Cardiac septum (tissue), 1 donor: ENCODE data around the gene EPOP. TPM values are rescaled to one million over a fixed set of nuclear protein-coding genes. Genes with fewer than 3 reads are reported as not detected.

ENCODE experiments used
- DNase-seq: peaks from one replicate; pipeline ENCODE4 v3.0.0-alpha.2; 2020; ENCODE audit warnings: low spot score
- intact Hi-C: fragments of 100-400 bp; cut with DNase I; formaldehyde crosslinking; loops from one replicate; pipeline ENCODE4 v1.14.0; 2022
- total RNA-seq: library from RNA; stranded (reverse); fragmentation: NEBNext Ultra II Directional; extraction: Animal tissue kit (Norgen Biotek cat#: 25700); gene quantifications from one replicate; pipeline ENCODE4 v1.2.1, GENCODE V29; 2021
- donor health status: DM: no; HTN: no; CAD: no.

EPOP gene
- total RNA-seq, 1 donor from 2014 or later: 2.3 TPM

DNA sequence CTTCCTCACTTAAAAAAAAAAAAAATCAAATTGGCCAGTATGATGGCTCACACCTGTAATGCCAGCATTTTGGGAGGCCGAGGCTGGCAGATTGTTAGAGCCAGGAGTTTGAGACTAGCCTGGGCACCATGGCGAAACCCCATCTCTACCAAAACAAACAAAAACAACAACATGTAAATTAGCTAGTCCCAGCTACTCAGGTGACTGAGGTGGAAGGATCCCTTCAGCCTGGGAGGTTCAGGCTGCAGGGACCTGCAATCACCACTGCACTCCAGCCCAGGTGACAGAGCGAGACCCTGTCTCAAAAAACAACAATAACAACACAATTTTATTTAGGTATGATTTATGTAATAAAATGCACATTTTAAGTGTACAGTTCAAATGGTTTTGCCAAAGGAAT, 6.3 kb upstream of the EPOP start:
- no peak for DNase-seq
- intact Hi-C loops: no loop called here

DNA sequence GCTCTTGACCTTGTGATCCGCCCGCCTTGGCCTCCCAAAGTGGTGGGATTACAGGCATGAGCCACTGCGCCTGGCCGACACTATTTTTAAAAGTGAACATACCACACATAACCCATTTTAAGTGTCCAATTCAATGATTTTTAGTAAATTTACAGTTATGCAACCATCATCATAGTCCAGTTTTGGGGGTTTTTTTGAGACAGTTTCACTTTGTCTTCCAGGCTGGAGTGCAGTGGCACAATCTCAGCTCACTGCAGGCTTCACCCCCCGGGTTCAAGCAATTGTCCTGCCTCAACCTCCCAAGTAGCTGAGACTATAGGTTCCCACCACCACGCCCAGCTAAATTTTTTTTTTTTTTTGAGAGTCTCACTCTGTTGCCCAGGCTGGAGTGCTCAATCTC, 3.1 kb upstream of the EPOP start:
- no peak for DNase-seq
- intact Hi-C loops: loop anchor here (1.0 to 2.0 kb wide), 3 partner anchors 15 to 57 kb away; no protein-coding TSS in a partner anchor

DNA sequence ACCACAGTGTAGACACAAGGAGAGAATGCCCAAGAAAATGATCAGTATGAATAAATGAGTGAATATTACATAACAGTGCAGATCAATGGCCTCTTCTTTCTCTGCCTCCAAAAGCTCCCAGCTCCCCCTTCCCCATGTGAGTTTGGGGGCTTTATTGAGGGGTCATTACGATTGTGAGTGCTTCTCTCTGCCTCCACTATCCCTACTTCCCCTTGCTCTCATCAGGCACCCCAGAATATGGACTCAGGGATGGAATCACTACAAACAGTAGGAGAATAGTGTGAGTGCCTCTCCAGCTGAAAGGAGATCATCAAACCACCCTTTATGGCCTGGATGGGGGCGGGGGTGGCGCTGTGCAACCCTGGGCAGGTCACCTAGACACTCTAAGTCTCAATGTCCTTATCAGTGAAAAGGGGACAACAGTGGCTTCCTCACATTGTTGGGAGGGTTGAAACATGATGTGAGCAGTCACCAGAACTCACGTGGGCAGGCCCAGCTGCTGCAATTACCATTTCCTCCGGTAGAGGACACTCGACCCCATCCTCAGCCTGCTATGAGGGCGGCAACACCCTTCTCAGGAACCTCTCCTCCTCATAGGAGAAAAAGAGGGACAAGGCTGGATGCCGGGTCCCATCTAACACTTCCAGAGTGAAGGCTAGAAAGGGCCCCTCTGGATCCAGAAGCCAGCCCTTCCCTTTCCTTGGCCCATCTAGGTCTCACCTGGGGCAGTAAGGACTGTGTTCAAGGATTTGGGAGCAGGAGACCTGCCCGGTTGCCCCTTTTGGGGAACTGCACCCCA, 2.1 kb upstream of the EPOP start:
- peak; percentile 94 for DNase-seq
- intact Hi-C loops: loop anchor here (1.0 to 2.0 kb wide), 3 partner anchors 16 to 58 kb away; no protein-coding TSS in a partner anchor

GRCh38 chr17:38674014-38674748, 576 bp downstream of the EPOP start:
- DNase-seq: no peak
- intact Hi-C loops: no loop called here

DNA sequence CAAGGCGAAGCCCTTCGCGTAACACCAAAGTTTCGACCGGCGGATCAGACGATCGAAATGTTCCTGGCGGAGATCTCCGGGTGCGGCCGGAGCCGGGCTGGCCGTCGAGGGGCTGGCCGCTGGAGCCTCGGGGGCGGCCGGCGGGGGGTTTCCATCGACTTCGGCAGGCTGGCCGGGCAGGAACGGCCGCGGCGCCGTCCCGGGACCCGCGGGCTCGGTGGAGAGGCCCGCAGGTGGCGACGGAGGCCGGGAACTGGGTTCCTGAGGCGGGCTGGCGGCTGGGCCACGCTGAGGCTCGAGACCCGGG, 1.1 kb downstream of the EPOP start:
- intact Hi-C loops: no loop called here
- DNase-seq: no peak

GRCh38 chr17:38672788-38673706, 1.7 kb downstream of the EPOP start:
- intact Hi-C loops: no loop called here
- no peak for DNase-seq

GRCh38 chr17:38671939-38672720, 2.6 kb downstream of the EPOP start:
- intact Hi-C loops: no loop called here
- no peak for DNase-seq

DNA sequence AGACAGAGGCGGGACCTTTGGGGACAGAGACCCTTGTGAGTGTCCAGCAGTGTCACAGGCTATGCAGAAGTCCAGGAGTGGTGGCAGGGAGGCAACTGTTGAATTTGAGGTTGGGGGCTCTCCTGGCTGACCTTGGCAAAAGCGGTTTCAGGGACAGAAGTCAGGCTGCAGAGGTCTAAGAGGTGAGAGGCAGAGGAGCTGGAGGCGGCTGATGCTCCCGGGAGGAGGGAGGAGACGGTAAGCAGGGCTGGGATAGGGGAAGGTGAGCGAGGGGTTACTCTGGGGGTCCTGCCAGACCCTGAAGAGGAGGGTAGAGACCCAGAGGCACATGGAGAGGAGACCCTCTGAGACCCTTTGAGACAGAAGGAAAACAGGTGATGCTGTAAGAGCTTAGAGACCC, 5.2 kb downstream of the EPOP start:
- DNase-seq: no peak
- intact Hi-C loops: loop anchor here (5.0 to 10.0 kb wide), 5 partner anchors 87 to 315 kb away; partner anchors contain the start of genes ARHGAP23 and SOCS7

DNA sequence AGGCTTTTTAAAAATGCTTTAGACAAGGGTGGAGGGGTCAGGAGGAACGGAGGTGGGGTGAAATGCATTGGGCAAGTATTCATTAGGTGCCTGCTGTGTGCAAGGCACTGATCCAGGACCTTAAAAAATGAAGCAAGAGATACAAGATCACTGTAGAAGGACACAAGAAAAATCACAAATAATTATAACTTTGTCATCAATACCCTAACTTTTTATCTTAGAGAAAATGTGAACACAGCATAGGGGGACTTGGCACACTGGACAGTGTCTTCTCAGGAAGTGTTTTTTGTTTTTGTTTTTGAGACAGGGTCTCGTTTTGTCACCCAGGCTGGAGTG, 7.0 kb downstream of the EPOP start:
- DNase-seq: no peak
- intact Hi-C loops: loop anchor here (5.0 to 10.0 kb wide), 5 partner anchors 85 to 313 kb away; partner anchors contain the start of genes ARHGAP23 and SOCS7

DNA sequence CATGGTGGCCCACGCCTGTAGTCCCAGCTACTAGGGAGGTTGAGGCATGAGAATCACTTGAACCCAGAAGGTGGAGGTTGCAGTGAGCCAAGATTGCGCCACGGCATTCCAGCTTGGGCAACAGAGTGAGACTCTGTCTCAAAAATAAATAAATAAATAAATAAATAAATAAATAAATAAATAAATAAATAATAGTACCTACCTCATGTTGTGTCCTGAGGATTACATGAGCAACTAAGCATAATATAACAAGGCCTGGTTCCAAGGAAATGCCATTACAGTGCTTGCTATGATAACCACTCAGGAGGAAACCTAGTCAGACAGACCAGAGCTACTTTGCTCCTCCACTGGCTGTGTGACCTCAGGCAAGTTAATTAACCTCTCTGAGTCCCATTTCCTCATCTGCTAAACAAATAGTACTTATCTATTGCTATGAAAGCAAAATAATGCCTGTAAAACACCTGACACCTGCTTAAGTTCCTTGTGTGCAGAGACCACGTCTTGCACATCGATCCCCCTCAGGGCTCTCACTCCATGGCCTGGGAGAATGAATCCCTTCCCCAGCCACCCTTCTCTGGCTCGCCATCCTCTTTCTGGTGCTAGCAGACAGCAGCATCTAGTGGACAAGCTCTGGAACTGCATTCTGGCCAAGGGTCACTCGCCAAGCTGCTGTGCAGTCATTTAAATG, 7.5 kb downstream of the EPOP start:
- intact Hi-C loops: loop anchor here (5.0 to 10.0 kb wide), 5 partner anchors 85 to 312 kb away; partner anchors contain the start of genes ARHGAP23 and SOCS7

DNA sequence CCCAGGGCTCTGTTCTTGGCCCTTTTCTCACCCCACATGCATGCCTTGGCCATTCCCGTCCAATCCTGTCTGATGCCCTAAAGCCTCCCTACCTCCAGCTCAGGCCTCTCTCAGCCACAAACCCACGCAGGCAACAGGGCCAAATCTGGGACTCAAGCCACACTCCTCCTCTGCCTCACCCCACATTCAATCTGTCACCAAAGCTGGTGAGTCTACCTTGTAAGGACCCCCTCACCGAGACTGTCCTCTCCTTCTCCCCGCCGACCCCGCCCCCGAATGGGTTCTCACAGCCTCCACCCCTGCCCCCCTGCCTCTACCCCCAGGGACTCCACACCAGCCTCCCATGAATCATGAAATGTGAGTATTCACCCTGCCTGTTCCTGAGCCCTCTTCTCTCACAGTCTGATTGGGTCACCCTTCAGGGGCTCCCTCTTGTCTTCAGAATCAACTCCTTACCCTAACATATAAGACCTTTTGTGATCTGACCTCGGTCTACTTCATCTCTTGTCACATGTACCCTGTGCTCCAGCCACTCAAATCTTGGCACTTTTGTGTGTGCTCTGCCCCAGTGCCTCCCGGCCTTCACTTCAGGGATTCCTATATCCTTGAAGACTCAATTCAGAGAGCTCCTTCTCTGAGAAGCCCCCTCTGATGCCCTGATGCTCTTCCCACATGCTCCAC, 10.7 kb downstream of the EPOP start:
- intact Hi-C loops: loop anchor here (10.0 kb wide), 2 partner anchors 239 to 309 kb away; partner anchors contain the start of genes ARHGAP23 and SOCS7
- no peak for DNase-seq

More for the DNA sequence above, 7.5 kb downstream of the EPOP start:
- no peak for DNase-seq

DNA sequence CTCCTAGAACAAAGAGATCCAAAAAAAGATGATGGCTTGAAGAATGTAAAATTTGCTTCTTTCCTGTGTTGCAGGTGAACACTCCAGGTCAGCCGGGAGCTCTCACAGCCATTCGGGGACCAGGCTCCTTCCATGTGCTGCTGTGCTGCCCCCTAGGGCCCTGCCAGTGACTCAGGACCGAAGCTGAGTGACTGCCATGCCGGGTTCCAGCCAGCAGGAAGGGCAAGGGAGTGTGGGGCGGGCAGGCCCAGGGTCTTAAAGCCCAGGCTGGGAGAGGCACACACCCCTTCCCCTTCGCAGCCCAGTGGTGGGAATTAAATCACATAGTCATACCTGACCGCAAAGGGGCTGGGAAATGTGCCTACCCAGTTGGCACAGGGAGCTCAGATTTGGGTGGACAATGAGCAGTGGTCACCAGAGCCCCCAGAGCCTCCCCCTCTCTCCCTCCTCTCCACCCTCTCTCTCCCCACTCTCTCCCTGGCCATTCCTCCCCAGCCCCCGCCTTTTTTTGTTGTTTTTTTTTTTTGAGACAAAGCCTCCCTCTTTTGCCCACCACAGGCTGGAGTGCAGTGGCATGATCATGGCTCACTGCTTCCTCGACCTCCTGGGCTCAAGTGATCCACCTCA, 11.5 kb downstream of the EPOP start:
- intact Hi-C loops: loop anchor here (10.0 kb wide), 2 partner anchors 238 to 308 kb away; partner anchors contain the start of genes ARHGAP23 and SOCS7
- no peak for DNase-seq

DNA sequence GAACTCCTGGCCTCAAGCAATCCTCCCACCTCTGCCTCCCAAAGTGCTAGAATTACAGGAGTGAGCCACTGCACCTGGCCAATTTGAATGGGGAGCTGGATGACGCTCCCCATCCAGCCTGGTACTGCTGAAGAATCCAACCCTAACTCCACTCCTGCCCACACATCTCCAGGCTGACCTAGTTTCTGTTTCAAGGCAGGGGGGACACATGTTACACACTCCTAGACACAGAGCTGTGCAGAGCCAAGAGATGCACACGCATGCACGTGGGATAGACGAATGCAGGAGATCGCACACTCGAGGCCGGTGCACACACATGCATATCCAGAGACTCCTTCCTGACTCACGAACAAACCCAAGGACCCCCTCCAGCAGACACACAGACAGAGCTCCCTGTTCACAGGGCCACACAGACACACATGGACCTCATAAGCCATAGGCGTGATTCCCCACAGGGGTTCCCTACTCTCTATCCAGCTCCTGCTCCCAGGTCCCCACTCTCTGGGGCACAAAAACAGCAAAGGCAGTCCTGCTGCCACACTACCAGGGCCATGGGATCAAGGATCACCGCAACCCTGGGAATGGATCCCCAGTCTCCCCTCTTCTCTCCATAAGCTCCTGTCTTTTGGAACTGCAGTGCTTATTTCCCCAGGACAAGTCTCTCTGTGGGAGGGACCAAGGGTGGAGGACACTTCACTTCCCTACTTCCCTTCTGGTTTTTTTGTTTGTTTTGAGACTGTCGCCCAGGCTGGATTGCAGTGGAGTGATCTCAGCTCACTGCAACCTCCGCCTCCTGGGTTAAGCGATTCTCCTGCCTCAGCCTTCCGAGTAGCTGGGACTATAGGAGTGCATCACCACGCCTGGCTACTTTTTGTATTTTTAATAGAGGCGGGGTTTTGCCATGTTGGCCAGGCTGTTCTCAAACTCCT, 14.4 kb downstream of the EPOP start:
- intact Hi-C loops: loop anchor here (10.0 kb wide), 2 partner anchors 236 to 306 kb away; partner anchors contain the start of genes ARHGAP23 and SOCS7
- no peak for DNase-seq

DNA sequence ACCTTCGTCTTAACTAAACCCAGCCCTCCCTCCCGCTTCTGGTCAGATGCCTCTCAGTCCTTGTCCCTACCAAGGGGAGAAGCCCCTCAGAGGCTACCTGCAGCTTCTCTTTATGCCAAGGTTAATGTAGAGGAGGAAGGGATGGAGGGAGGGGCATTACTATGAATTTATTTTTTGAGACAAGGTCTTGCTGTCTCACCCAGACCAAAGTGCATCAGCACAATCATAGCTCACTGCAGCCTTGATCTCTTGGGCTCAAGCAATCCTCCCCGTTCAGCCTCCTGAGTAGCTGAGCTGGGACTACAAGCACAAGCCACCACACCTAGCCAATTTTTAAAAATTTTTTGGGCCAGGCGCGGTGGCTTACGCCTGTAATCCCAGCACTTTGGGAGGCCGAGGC, 15.3 kb downstream of the EPOP start:
- no peak for DNase-seq
- intact Hi-C loops: no loop called here

DNA sequence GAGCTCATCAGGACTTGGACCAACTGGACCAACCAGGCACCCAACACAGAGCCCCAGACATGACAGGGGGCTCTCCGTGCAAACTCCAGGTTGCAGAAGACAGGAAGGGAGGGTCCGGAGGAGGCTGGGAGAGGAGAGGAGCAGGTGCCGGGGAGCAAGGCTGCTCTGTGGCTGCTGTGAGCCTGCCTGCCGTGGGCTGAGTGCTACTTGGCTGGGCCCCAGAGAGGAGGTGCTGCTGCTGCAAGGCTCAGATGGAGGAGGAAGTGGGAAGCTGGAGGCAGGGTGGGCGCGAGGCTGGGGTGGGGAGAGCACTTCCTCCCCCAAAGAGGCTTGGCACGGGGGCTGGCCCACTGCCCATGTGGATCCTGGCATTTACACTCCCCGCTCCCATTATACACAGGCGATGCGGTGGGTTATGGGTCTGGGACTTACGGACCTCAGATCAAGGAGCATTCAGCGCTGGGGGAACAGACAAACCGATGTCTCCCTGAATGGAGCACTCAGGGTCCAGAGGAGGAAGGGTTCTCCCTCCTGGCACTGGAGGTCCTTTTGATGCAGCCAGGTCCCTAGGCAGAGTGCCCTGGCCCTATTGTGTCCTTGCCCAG, 15.9 kb downstream of the EPOP start:
- no peak for DNase-seq
- intact Hi-C loops: no loop called here
